GM21381 (cell line): ENCODE measurements around the gene RHOBTB3.

Source experiments
- ATAC-seq: cut with Tn5 transposase; IDR thresholded peaks from one replicate; pipeline ENCODE4 v1.9.1; 2021; ENCODE audit warnings: mild to moderate bottlenecking, moderate library complexity; ENCODE audit not compliant: unreplicated experiment

The RHOBTB3 gene

DNA sequence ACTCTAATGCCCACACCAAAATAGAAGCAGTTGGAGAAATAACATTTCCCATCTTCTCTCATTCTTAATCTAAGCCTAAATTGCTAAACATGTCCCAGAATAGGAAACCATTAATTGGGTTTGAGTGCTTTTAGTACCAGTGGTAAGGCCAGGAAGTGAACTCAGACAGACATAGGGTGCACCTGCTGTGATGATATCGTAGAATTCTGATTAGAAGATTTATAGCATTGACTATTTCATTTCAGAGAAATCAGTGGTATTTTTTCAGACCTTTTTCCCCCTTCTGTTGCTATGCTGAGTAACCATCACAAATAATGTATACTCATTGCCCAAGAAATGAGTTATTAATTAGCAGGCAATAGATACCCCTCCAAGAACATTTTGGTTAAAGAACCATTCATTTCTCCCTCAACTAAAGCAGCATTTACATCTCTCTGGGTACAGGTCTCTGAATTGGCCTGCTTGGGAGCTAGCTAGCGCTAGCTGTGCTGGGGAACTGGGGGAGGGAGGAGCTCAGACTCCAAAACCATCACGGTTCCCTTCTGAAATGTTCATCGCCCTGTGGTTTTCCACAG lies 84.1 kb downstream of the RHOBTB3 start:
- no peak for ATAC-seq

DNA sequence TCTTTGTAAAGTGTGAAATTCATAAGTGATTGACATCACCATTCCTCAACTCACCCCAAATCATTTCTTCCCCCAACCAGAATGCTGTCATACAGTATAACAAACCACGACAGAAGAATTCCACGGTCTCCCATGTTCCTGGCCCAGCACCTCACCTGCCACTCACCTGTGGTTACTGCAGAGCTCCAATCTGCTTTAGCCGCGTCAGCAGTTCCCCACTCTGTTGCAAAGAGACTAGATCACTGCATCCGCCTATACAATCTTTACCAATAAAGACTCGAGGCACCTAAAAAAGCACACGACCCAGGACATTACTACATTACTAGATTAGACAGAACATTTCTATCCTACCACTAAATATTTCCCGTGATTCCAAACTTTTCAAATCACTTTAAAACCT lies 85.2 kb downstream of the RHOBTB3 start:
- ATAC-seq = no peak

DNA sequence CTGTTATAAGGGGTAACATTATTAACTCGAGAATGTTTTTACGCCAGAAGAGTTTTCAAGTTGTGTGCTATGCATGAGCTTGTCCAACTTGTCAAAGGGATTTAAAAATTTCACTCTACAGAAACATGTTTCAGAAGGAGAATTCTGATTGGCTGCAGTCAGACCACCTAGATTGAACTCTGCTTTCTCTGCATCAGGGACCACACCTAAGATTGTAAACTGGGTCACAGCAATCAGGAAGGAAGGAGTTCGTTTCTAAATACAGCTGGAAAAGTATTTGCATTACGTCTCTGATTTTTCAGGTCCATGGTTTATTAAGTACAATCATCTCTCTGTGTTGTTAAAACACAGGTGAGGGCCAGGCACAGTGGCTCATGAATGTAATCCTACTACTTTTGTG lies 85.6 kb downstream of the RHOBTB3 start:
- no peak for ATAC-seq

DNA sequence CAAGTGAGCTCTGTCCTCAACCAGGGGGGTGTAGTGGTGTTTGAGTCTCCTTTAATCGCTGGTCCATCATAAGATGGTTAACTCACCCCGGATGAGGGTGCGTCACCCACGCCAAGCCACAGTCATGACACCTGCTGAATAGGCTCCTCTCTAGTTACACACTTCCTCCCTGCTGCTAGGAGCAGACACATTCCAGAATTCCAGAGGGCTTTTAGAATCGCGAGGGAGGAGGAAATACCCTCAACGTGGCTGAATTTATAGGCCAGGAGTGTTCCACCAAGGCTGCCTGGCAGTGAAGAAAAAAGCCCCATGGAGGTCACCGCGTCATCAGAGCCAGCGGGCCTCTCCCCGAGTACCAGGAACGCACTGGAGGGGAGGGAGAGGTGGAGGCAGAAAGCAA lies 86.3 kb downstream of the RHOBTB3 start:
- ATAC-seq = no peak

DNA sequence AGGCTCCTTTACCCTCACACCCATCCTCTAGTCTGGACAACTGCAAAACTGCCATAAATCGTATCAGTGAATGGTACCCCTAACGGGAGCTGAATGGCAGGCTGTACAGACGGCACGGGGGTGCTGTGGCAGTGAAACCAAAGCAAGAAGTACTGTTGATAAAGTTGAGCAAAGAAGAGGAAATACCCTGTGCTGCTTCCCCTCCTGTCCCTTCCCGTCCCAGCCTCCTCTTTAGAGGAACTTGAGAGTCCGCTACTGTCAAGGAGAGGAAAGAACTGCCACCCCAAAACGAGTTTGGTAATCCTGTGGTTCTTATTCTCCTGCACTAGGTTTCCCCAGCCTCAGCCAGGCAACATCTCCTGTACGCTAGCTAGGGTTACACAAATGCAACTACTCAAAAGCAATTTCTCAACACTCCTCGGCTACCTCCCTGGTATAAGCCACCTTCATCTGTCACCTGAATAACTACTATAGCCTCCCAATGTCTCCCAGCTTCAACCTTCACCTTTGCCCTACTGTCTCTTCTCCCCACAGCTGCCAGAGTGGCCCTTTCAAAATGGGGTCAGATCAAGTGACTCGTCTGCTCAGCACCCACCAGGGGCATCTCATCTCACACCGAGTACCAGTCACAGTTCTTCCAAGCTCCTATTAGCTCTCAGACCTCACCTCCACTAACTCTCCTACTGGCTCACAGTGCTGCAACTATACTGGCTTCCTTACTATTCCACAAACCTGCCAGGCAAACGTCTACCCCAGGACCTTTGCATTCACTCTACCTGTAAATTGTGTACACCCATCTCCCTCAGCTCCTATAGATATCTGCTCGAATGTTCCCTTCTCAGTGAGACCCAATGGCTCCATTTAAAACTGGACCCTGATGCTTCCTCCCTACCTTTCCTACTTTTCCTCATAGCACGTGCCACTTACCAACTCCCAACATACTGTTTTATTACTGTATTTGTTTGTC lies 87.3 kb downstream of the RHOBTB3 start:
- no peak for ATAC-seq

DNA sequence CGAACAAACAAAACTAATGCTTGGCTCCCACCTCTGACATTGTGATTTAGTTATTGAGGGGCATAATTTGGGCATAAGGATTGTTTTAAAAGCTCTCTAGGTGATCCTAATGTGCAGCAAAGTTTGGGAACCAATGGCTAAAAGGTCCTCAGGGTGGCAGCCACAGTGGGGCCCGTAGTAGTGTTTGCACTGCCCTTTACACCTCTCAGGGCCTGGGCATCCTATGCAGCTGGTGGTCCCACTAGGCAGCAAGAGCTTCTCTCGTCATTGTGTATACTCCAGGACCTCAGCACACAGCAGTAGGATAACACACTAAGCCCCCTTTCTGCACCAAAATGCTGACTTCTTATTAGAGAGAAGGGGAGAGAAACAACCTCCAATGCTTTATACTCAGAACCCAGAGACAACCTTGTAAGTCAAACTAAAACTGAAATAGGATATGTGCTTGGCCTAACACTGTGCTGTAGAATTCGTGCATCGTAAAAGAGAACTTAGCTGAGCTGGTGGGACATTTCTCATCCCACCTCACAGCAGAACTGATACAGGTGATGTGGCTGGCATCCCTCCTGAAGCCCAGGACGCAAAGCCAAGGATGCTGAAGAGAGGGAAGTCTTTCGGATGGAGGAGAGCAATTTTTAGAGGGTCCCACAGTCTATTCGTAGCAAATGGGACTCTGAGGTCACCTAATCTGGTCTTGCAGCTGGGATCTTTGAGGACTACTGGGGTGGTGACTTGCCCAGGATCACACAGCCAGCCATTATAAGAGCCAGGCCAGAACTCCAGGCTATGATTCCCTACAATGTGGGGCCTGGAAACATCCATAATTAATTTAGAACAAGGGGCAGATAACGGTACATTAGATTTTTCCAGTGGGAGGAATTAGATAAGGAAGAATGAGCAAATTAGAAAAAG lies 90.2 kb downstream of the RHOBTB3 start:
- ATAC-seq = peak; percentile 25

DNA sequence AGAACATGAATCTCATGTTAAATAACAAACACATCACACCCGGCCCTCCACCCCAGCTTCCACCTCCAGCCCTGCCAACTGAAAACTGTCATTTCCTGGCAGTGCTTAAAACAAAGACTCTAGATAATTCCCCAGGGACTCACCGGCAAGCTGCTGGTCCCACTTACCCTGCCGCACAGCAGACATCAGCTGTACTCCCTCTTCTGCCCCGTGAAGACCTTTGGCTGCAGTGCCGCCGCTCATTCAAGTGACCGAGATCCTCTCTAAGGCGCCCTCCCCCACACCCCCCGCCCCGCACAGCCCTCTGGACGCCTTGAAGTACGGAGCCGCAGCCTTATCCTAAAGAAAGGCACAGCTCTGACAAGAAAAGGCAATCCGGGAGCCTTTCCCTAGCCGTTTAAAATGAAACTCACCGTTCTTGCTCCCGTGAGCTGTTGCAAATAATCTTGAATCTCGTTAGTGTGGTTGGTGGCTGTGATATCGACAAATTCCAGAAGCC lies 91.0 kb downstream of the RHOBTB3 start:
- ATAC-seq = peak; percentile 25

DNA sequence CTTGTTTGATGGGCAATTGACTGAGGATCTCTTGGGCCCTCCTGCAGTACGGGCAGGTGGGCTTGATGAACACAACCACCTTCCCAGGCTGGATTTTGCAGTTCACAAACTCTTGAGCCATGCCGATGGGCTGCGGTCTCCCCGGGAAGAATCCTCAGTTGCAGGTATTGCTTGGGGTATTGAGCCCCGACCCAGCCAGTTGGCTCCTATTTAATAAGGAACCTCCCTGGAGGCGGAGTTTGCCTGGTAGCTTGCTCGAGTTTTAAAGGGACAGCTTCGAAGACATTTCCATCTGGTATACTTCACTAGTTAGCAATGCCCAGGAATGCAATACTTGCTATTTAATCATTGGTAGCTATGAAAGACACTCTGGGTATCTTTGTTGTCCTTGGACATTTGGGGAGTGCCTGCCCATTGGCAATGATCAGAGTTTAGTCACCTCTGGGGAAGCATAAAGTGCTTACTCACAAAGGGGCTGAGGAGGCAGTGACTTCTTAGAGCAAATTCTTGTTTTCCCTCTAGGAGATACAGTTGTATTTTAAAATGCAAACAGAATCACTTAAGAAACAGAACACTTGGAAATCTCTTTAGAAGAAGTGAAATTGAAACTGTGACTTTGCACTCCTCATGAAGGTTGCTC lies 91.5 kb downstream of the RHOBTB3 start, which contains the start of gene GLRX:
Gene GLRX, minus strand, starts transcription at position 185 of the 640 bp plus-strand sequence. Its CDS starts 64 bp downstream, at position 121.
- ATAC-seq = peak; percentile 44

DNA sequence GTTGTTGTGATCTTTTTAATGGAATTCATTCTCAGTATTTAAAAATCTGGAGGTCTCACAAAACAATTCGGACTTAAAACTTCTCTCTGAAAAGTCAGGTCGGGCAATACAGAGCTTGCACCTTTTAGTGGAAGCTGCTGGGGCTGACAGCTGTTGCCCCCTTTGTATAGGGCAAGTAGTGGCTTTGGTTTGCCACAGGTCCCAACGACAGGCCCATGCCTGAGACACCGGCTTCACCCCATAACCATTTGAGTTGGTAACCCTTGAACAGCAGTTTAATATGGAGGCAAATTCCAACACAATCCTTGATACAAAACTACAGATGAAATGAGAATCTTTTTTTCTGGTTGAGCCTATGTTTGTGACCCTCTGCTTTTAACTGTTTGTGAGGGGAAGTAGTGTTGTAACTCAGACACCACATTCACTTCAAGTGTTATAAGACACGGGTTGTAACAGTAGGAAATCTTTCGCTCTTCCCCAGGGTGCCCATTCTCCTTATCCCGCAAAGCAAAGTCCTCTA lies 92.1 kb downstream of the RHOBTB3 start:
- no peak for ATAC-seq

DNA sequence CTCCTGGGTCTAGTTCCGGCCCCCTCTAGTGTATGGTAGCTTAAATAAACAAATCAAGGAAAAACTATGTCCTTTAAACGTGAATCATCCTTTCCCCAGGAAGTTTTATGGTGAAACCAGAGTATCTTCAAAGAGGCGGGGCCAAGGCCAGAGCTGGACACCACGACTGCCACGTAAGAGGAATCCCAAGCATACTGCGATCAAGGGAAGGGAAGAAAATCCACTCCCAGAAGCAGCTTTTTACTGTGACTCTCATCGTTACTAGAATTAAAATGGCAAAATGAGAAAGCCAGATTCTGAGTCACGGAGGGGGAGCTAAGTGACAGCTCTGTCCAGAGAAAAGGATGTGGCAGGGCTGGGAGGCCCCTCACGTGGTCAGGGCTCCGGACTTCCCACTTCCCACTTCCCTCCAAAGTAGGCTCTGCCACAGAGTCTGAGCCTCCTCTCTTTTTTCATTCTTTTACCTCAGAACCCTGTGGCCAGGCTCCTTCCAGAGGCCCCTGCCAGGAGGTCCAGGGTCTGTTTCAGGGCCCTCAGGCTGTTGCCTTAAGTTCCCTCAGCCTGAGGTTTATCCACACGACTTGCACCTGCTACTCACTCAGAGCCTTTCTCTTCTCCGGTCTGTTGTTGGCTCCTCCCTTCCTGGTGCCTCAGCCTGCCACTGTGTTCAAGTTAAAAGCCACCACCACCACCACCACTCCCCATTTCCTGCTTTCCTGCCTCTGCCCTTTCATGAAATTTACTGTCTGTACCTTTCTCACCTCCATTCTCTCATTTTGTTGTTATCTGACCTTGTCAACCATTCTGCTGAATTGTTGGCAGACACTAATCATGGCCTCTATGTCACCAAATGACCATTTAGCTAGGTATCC lies 92.8 kb downstream of the RHOBTB3 start:
- ATAC-seq = peak; percentile 45

DNA sequence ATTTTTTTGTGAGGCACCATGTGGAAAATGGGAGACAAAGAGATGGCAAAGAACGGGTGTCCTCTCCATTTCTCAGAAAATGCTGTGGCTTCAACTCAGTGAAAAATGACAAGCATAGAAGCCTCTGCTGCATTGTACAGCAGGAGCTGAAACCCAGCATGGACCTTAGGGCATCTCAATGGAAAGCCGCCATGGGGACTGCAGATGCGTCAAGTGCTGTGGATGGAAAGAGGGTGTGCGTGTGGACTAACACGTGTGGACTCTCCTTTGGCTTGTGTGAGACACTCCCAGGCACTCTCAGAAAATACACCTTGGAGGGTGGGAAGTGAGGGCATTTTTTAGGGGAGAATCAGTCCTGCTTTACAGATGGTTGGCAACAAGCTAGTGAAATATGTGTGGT lies 93.6 kb downstream of the RHOBTB3 start:
- no peak for ATAC-seq

DNA sequence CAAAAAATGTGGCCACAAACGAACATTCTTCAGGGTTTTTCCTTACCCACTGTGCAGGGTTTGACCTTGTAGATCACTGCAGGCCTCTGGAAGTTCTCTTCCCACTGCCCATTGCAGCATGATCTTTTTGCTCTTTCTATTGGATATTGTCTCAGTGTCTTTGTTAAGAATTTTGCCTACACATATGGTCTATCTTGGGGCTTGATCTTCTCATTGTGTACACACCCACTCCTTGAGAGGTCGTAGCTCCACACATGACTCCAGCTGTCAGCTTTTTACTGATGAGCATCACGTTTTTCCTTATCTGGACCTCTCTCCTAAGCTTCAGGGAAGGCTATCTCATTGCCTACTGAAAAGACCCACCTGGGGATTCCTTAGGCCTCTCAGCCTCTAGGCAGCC lies 94.4 kb downstream of the RHOBTB3 start:
- no peak for ATAC-seq

DNA sequence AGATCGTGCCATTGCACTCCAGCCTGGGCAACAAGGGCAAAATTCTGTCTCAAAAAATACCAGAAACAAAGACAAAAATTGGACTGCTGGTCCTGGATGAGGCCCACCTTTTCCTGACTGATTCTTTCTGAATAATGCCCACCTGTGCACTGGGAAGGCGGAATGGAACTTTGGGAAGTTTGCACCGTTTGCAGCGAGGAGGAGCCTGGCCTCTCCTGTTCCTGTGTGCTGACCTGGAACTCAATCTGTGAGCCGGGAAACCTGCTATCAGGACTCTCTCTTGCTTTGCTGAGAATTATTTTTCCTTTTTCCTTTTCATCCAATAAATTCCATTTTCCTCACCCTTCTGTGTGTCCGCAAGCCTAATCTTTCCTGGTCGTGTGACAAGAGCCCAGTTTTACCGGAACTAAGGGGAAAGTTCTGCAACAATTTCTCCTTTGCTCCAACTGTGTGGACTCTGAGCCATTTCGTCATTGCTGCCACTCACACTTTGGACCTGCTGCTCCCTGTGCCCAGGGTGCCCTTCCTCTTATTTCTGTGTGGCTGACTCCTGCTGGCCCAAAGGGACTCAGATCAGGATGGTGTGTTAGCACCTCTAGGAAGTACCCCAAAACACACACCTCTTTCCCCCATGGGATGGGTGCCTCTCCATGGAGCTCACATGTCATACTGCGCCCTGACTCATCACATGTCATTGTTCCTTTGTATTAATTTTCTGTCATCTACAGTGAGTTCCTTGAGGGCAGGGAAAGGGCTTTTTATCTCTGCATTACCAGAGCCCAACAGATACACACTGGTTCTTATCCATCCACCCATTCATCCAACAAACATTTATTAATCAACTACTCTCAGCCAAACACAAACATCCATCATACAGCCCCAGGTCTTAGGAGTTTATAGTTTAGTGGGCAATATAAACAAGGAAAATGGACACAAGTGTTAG lies 96.1 kb downstream of the RHOBTB3 start:
- ATAC-seq = no peak

DNA sequence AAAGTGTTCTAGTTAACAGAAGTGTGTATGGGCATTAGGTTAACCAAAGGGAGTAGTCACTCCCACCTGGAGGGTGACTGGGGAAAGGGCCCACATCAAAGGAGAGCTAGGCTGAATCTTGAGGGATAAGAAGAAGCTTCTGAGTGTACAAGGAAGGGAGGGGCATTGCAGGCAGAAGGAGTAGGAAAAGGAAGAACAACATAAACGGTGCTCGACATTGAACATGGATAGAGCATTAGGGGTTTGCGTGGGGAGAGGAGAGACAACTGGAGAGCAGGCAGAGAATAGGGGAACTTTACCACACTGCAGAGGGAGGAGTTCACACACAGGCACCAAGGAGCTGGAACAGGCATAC lies 96.7 kb downstream of the RHOBTB3 start:
- ATAC-seq = no peak

DNA sequence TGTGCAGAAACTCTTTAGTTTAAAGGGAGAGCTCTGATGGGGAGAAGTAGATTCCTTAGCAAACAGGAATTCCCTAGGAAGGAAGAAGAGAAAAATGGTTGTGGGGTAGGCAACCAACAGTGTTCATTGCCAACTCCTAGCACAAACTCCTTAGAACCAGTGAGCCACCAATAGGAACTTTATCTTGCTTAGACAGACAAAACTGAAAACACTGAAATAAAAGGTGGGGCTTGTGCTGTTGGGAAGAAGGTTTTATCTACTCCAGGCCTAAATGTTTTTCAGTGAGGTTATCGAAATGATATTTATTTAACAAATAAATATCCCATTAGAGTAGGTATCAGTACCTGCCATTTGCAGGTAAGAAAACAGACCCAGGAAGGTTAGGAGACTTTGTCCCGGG lies 99.1 kb downstream of the RHOBTB3 start:
- no peak for ATAC-seq

DNA sequence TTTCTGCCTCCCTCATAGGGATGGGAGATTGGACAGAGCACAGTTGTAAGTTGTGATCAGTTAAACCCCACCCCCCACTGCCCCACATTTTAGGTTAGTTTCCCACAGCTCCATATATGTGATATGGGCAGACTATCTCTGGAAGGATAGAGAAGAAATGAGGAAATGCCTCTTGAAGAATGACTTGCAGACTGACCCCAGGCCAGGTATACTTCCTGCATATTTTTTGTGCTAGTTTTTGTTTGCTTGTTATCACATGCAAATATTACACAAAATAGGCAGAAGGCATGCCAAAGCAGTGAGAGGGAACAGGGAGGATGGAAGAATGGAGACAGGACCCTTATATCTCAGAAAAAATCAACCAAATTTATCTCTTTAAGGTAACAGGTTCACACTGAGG lies 101.5 kb downstream of the RHOBTB3 start:
- ATAC-seq = no peak

DNA sequence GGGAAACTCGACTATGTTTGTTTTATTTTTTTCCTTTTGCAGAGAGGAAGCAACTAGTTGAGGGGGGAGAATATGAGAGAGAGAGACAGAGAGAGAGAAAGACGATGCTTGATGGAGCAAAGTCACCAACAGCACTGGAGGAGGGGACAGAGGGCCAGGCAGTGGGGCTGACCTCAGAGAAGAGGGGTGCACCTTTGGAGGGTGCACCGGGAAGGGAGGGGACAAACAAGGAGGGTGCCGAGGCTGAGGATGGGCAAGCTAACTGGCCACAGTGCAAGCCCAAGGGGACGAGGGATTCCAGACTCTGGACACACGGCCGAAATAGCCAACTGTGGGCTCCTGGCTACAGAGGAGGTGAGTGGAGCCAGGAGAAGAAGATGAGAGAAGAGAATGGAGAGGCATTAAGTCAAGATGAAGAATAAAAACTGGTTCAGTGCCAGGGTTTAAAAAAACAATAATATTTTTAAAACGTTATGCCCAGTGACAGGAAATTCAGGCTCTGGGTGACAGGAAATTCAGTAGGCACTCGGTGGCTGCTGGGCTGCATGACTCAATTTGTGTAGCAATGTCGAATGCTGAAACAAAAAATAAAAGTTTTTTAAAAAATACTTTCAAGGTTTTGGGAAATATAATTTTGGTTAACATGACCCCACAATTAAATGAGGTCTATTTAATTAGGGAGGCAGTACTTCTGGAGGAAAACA lies 104.7 kb downstream of the RHOBTB3 start:
- no peak for ATAC-seq

DNA sequence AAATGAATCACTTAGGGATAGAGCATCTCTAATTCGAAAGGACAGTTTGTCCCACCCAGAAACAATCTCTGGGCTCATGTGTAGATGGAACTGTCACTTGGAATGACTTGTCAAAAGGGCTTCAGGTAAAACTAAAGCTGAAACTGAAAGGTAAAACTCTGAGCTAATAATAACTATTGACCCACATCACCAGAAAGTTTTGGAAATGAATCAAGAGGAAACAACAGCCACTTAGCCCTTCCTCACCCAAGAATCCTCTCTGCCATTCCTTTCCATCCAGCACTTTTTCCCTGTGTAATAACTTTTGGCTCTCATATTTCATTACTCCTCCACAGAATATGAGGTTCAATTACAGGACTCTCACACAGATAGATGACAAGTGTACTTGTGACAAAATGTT lies 105.4 kb downstream of the RHOBTB3 start:
- no peak for ATAC-seq
